EL (cell line): ENCODE measurements around the gene NPAS3.

Source experiments
- DNase-seq: peaks from one replicate; pipeline ENCODE4 v3.0.0-alpha.2; 2016

NPAS3 gene

GRCh38 chr14:33191855-33192254 lies 253.2 kb downstream of the NPAS3 start:
- DNase-seq: no peak

GRCh38 chr14:33194551-33194950 lies 255.9 kb downstream of the NPAS3 start:
- no peak for DNase-seq

GRCh38 chr14:33198684-33199083 lies 260.0 kb downstream of the NPAS3 start:
- no peak for DNase-seq

GRCh38 chr14:33201116-33201515 lies 262.4 kb downstream of the NPAS3 start:
- no peak for DNase-seq

GRCh38 chr14:33206981-33207380 lies 268.3 kb downstream of the NPAS3 start:
- no peak for DNase-seq

GRCh38 chr14:33207467-33208017 lies 268.9 kb downstream of the NPAS3 start:
- no peak for DNase-seq

- DNase-seq: no peak
Observed at GRCh38 chr14:33210311-33210710, 271.6 kb downstream of the NPAS3 start.

- DNase-seq: no peak
Observed at GRCh38 chr14:33218026-33218425, 279.3 kb downstream of the NPAS3 start.

GRCh38 chr14:33219957-33220356 lies 281.3 kb downstream of the NPAS3 start:
- DNase-seq: no peak

GRCh38 chr14:33229269-33229929 lies 290.7 kb downstream of the NPAS3 start:
- no peak for DNase-seq

- no peak for DNase-seq
Observed at GRCh38 chr14:33230021-33230420, 291.3 kb downstream of the NPAS3 start.

GRCh38 chr14:33232031-33232430 lies 293.4 kb downstream of the NPAS3 start:
- DNase-seq: no peak

- no peak for DNase-seq
Observed at GRCh38 chr14:33237115-33237740, 298.5 kb downstream of the NPAS3 start.

- DNase-seq: no peak
Observed at GRCh38 chr14:33239465-33239864, 300.8 kb downstream of the NPAS3 start.

- no peak for DNase-seq
Observed at GRCh38 chr14:33240466-33240865, 301.8 kb downstream of the NPAS3 start.

GRCh38 chr14:33241331-33241730 lies 302.7 kb downstream of the NPAS3 start:
- DNase-seq: no peak

- no peak for DNase-seq
Observed at GRCh38 chr14:33249233-33249820, 310.6 kb downstream of the NPAS3 start.

- no peak for DNase-seq
Observed at GRCh38 chr14:33250963-33251362, 312.3 kb downstream of the NPAS3 start.

GRCh38 chr14:33254342-33254741 lies 315.7 kb downstream of the NPAS3 start:
- no peak for DNase-seq

- no peak for DNase-seq
Observed at GRCh38 chr14:33254861-33255395, 316.2 kb downstream of the NPAS3 start.

- no peak for DNase-seq
Observed at GRCh38 chr14:33257796-33258195, 319.1 kb downstream of the NPAS3 start.

- DNase-seq: no peak
Observed at GRCh38 chr14:33259764-33260163, 321.1 kb downstream of the NPAS3 start.

- DNase-seq: no peak
Observed at GRCh38 chr14:33271216-33271615, 332.5 kb downstream of the NPAS3 start.

- no peak for DNase-seq
Observed at GRCh38 chr14:33271891-33272290, 333.2 kb downstream of the NPAS3 start.
